Left kidney (tissue), 8 donors: ENCODE measurements around the gene METTL13. TPM values are rescaled to one million over a fixed set of nuclear protein-coding genes. Genes with fewer than 3 reads are reported as not detected.
A peak's percentile ranks its signal among the peaks of the same experiment; 100 is the strongest.

ENCODE experiments used
- DNase-seq: peaks from one replicate; pipeline ENCODE4 v3.0.0-alpha.2; 2013
- long read RNA-seq, 8 donors: transcript quantifications; one replicate each; lab custom pipeline, GENCODE V29; 2026
- polyA plus RNA-seq: library from polyadenylated mRNA; unstranded; fragments of 120-200 nt; gene quantifications from one replicate; pipeline ENCODE4 v1.2.1, GENCODE V29; 2013; ENCODE audit not compliant: insufficient read length

Gene METTL13
- polyA plus RNA-seq = 35.3 TPM
- long read RNA-seq, donor 1, partial matches to known transcripts = 8 of 10 reads
- long read RNA-seq, donor 1, other reads (novel, unspliced or antisense) = 0 of 10 reads
- long read RNA-seq, donor 2, transcript METTL13-201 (8 exons, 3,327 nt) = major isoform, 7 of 12 reads
- long read RNA-seq, donor 2, partial matches to known transcripts = 5 of 12 reads
- long read RNA-seq, donor 2, other reads (novel, unspliced or antisense) = 0 of 12 reads
- long read RNA-seq, donor 3, partial matches to known transcripts = 0 of 2 reads
- long read RNA-seq, donor 3, other reads (novel, unspliced or antisense) = 0 of 2 reads
- long read RNA-seq, donor 4 = 0 reads
- long read RNA-seq, donor 5, partial matches to known transcripts = 12 of 14 reads
- long read RNA-seq, donor 5, other reads (novel, unspliced or antisense) = 0 of 14 reads
- long read RNA-seq, donor 6, partial matches to known transcripts = 0 of 3 reads
- long read RNA-seq, donor 6, other reads (novel, unspliced or antisense) = 0 of 3 reads
- long read RNA-seq, donor 7, partial matches to known transcripts = 0 of 3 reads
- long read RNA-seq, donor 7, other reads (novel, unspliced or antisense) = 0 of 3 reads
- long read RNA-seq, donor 8, partial matches to known transcripts = 0 of 2 reads
- long read RNA-seq, donor 8, other reads (novel, unspliced or antisense) = 0 of 2 reads

GRCh38 chr1:171781176-171781875 lies at the start of gene METTL13:
METTL13 (plus strand) TSS chr1:171781660; CDS start chr1:171781968, 308 bp downstream.
- peak; percentile 98 for DNase-seq

- no peak for DNase-seq
These were observed 45.3 kb upstream of the METTL13 start for GRCh38 chr1:171736196-171736595.

- DNase-seq = no peak
These were observed 42.5 kb upstream of the METTL13 start for GRCh38 chr1:171738911-171739310.

GRCh38 chr1:171739656-171740055 lies 41.8 kb upstream of the METTL13 start:
- DNase-seq = no peak

GRCh38 chr1:171740356-171740863 lies 41.0 kb upstream of the METTL13 start:
- DNase-seq = no peak

GRCh38 chr1:171740987-171741871 lies 40.2 kb upstream of the METTL13 start:
- peak; percentile 36 for DNase-seq

- peak; percentile 90 for DNase-seq
These were observed 39.4 kb upstream of the METTL13 start, which contains the start of gene VAMP4 for GRCh38 chr1:171741872-171742576. VAMP4 (minus strand) TSS chr1:171742065; CDS start chr1:171738414, 3,651 bp downstream.

- peak; percentile 62 for DNase-seq
These were observed 38.9 kb upstream of the METTL13 start for GRCh38 chr1:171742577-171742922.

GRCh38 chr1:171743081-171743870 lies 38.2 kb upstream of the METTL13 start:
- peak; percentile 21 for DNase-seq

- no peak for DNase-seq
These were observed 36.5 kb upstream of the METTL13 start for GRCh38 chr1:171744986-171745385.

- no peak for DNase-seq
These were observed 32.8 kb upstream of the METTL13 start for GRCh38 chr1:171748651-171749050.

GRCh38 chr1:171751221-171751620 lies 30.2 kb upstream of the METTL13 start:
- no peak for DNase-seq

- no peak for DNase-seq
These were observed 28.3 kb upstream of the METTL13 start for GRCh38 chr1:171753182-171753581.

- no peak for DNase-seq
These were observed 27.6 kb upstream of the METTL13 start for GRCh38 chr1:171753685-171754352.

- DNase-seq = no peak
These were observed 27.1 kb upstream of the METTL13 start for GRCh38 chr1:171754353-171754705.

- DNase-seq = no peak
These were observed 26.5 kb upstream of the METTL13 start for GRCh38 chr1:171754971-171755370.

- no peak for DNase-seq
These were observed 24.6 kb upstream of the METTL13 start for GRCh38 chr1:171756856-171757255.

GRCh38 chr1:171758011-171758410 lies 23.4 kb upstream of the METTL13 start:
- DNase-seq = no peak

GRCh38 chr1:171762143-171762563 lies 19.3 kb upstream of the METTL13 start:
- no peak for DNase-seq
